ENCODE data around the gene B4GALNT4.

DNA sequence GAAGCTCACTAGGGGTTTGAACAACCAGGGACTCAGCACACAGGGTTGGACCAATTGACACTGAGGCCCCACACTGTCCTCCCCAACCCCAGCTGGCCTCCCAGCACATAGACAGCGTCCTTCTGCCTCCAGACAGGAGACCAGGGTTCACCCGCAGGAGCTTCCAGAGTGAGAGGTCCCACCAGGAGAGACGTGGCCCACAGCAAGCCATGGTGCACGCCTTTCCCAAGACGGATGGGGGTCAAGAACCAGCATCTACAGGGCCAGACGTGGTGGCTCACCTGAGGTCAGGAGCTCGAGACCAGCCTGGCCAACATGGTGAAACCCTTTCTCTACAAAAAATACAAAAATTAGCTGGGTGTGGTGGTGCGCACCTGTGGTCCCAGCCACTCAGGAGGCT lies 57.6 kb downstream of the B4GALNT4 start:
- no peak for TF ChIP-seq POLR2A (IDR thresholded peaks at IDR 0.05; ENCODE audit: low read depth, low read length)
- no peak for TF ChIP-seq TAF1 (IDR thresholded peaks at IDR 0.05; ENCODE audit: borderline replicate concordance, low read depth, low read length)
- TF ChIP-seq POLR2AphosphoS5 (IDR thresholded peaks at IDR 0.05; ENCODE audit: low read depth, low read length): no peak
